Panc1 (cell line): ENCODE results near the gene SH3BP1. TPM values are rescaled to one million over a fixed set of nuclear protein-coding genes. Genes with fewer than 3 reads are reported as not detected.

Source experiments
- ATAC-seq: fragments of 200-7000 bp; cut with Tn5 transposase; 2 replicates; pipeline ENCODE4 v1.9.1; 2020; ENCODE audit warnings: mild to moderate bottlenecking, moderate library complexity
- BruUV-seq: library from RNA; stranded (reverse); fragments of 400-500 nt; replicated peaks from 2 replicates; lab custom pipeline; 2021; lab: Mats Ljungman, UMichigan
- CTCF ChIA-PET: fragments of 300-600 bp; sonication (Branson Sonifier 250); formaldehyde crosslinking; loops from one replicate; lab custom pipeline; 2022; ENCODE audit warnings: antibody characterized with exemption; lab: Charles Lee
- POLR2A ChIA-PET: fragments of 300-600 bp; sonication (Branson Sonifier 250); formaldehyde crosslinking; loops from one replicate; lab custom pipeline; 2022; ENCODE audit warnings: antibody characterized with exemption; lab: Charles Lee
- DNase-seq: peaks from one replicate; pipeline ENCODE4 v3.0.0-alpha.2; 2010; ENCODE audit warnings: low read depth, low spot score
- H3K27ac ChIP-seq: 2 replicates; pipeline ENCODE4 v1.5.1; 2011; ENCODE audit warnings: mild to moderate bottlenecking, low read length, inconsistent platforms
- H3K27me3 ChIP-seq: fragments of 200-500 bp; sonication (Bioruptor generic); 2 replicates; pipeline ENCODE4 v1.6.0; 2014; ENCODE audit warnings: low read length, inconsistent platforms; ENCODE audit not compliant: control insufficient read depth, insufficient read depth
- H3K36me3 ChIP-seq: fragments of 200-500 bp; sonication (Bioruptor generic); 2 replicates; pipeline ENCODE4 v1.5.1; 2014; ENCODE audit warnings: inconsistent platforms, mild to moderate bottlenecking, low read length, moderate library complexity; ENCODE audit not compliant: control insufficient read depth, insufficient read depth
- H3K4me1 ChIP-seq: 2 replicates; pipeline ENCODE4 v1.5.1; 2011; ENCODE audit warnings: inconsistent platforms, mild to moderate bottlenecking, low read length, moderate library complexity; ENCODE audit not compliant: control insufficient read depth, insufficient read depth
- H3K4me3 ChIP-seq, 2 experiments: 2 replicates each; pipeline ENCODE4 v1.5.1; 2011 to 2012; ENCODE audit warnings: low read depth in 2 of 2, low read length in 2 of 2, mild to moderate bottlenecking in 2 of 2, inconsistent platforms in 1 of 2, moderate library complexity in 1 of 2
- H3K9me3 ChIP-seq: fragments of 200-500 bp; sonication (Bioruptor generic); 2 replicates; pipeline ENCODE4 v1.5.1; 2014; ENCODE audit warnings: low read depth, mild to moderate bottlenecking, inconsistent platforms, low read length, moderate library complexity; ENCODE audit not compliant: control insufficient read depth, insufficient read depth
- CTCF ChIP-seq: fragments of 450-650 bp; IDR thresholded peaks from 2 replicates; pipeline ENCODE4 v1.5.1; 2017; ENCODE audit warnings: mild to moderate bottlenecking
- POLR2AphosphoS5 ChIP-seq: IDR thresholded peaks from 2 replicates; pipeline ENCODE4 v1.6.1; 2012; ENCODE audit warnings: mild to moderate bottlenecking, low read depth, low read length, moderate library complexity
- REST ChIP-seq, 2 experiments: IDR thresholded peaks; 2 replicates each; pipeline ENCODE4 v1.6.1; 2011 to 2012; ENCODE audit warnings: low read depth in 2 of 2, control low read depth in 1 of 2, low read length in 1 of 2, mild to moderate bottlenecking in 1 of 2, moderate library complexity in 1 of 2; ENCODE audit not compliant: insufficient read depth in 1 of 2
- SIN3A ChIP-seq: IDR thresholded peaks from 2 replicates; pipeline ENCODE4 v1.6.1; 2012; ENCODE audit warnings: low read depth, mild to moderate bottlenecking, low read length, moderate library complexity, borderline replicate concordance; ENCODE audit not compliant: insufficient read depth
- TCF7L2 ChIP-seq: IDR thresholded peaks from 2 replicates; pipeline ENCODE4 v1.6.1; 2011; ENCODE audit warnings: mild to moderate bottlenecking, low read depth, low read length, inconsistent platforms
- in situ Hi-C: cut with HindIII; loops from 2 replicates; pipeline ENCODE4 v1.10.0; 2016; ENCODE audit warnings: low sequenced_read_pairs, low pct_unique_long_range_greater_than_20kb
- intact Hi-C: fragments of 100-400 bp; cut with micrococcal nuclease; formaldehyde crosslinking; loops from one replicate; pipeline ENCODE4 v1.10.0; 2022; ENCODE audit not compliant: unreplicated experiment
- total RNA-seq: library from RNA; stranded (reverse); gene quantifications from one replicate; pipeline ENCODE4 v1.2.1, GENCODE V29; 2021; ENCODE audit not compliant: unreplicated experiment

SH3BP1 gene
- total RNA-seq, 1 experiment from 2014 or later, result 6.8 TPM

- POLR2A ChIA-PET, result no interaction called here
- peaks cover 32% of the 10 kb centered on the region for H3K4me1 ChIP-seq
- TF ChIP-seq POLR2AphosphoS5 (no peak), TCF7L2 (no peak), CTCF (no peak), REST (IDR thresholded peaks at IDR 0.05; ENCODE audit: insufficient read depth in 1 of 2, low read depth in 2 of 2, low read length in 1 of 2) (no peak), SIN3A (no peak)
- H3K27ac ChIP-seq, result peak overlapping the region; percentile 59
- in situ Hi-C loops, result no loop called here
- H3K4me3 ChIP-seq, result no peak overlapping the region
- no peaks in the 10 kb centered on the region for H3K36me3 ChIP-seq
- ATAC-seq, result peak; percentile 60
- no peaks in the 10 kb centered on the region for H3K9me3 ChIP-seq
- H3K27me3 ChIP-seq, result no peaks in the 10 kb centered on the region
- intact Hi-C loops, result loop anchor here (2.0 kb wide), 1 partner anchor 38 kb away; no protein-coding TSS in a partner anchor
- no TSS peak for BruUV-seq
- no peak for DNase-seq
- CTCF ChIA-PET, result interaction anchor here (1.1 to 2.7 kb wide), 3 partner anchors 20 to 38 kb away, joined by 8 to 13 read pairs (median 11); partner anchors contain the start of gene PDXP
Observed at GRCh38 chr22:37681001-37681424, 41.5 kb downstream of the SH3BP1 start.

- DNase-seq, result peak; percentile 58
- peak; percentile 71 for ATAC-seq
- no peak overlapping the region for H3K4me3 ChIP-seq
- no peaks in the 10 kb centered on the region for H3K9me3 ChIP-seq
- H3K36me3 ChIP-seq, result no peaks in the 10 kb centered on the region
- H3K27ac ChIP-seq, result peak overlapping the region; percentile 59
- intact Hi-C loops, result loop anchor here (2.0 kb wide), 1 partner anchor 39 kb away; no protein-coding TSS in a partner anchor
- CTCF ChIA-PET, result interaction anchor here (0.7 to 2.7 kb wide), 6 partner anchors 8 to 38 kb away, joined by 3 to 13 read pairs (median 7); partner anchors contain the start of gene PDXP
- POLR2A ChIA-PET, result interaction anchor here (0.6 kb wide), 2 partner anchors 256 to 264 kb away, joined by 6 to 10 read pairs; no protein-coding TSS in a partner anchor
- no TSS peak for BruUV-seq
- peaks cover 32% of the 10 kb centered on the region for H3K4me1 ChIP-seq
- in situ Hi-C loops, result no loop called here
- H3K27me3 ChIP-seq, result no peaks in the 10 kb centered on the region
- TF ChIP-seq SIN3A (no peak), REST (IDR thresholded peaks at IDR 0.05; ENCODE audit: insufficient read depth in 1 of 2, low read depth in 2 of 2, low read length in 1 of 2) (no peak), TCF7L2 (no peak), POLR2AphosphoS5 (no peak), CTCF (peak; percentile 91)
Observed at GRCh38 chr22:37681556-37682049, 42.1 kb downstream of the SH3BP1 start.
